ENCODE results near the gene RANBP1. TPM values are rescaled to one million over a fixed set of nuclear protein-coding genes. Genes with fewer than 3 reads are reported as not detected.

Gene RANBP1
- total and polyA plus RNA-seq, 12 donors, result 31.8 to 71.7 (median 39.0) TPM

- Histone ChIP-seq H3K36me3 (peaks cover 14 to 98% (median 50%) of the 10 kb centered on the region in 9 donors), H3K27ac (no peak overlapping the region), H3K4me1 (peaks cover 0 to under 1% (median 0%) of the 10 kb centered on the region in 9 donors), H3K27me3 (no peaks in the 10 kb centered on the region), H3K9me3 (no peaks in the 10 kb centered on the region), H3K4me3 (no peak overlapping the region)
- intact Hi-C loops (cut with DNase I), result no loop called here
- no peak for TF ChIP-seq CTCF (IDR thresholded peaks at IDR 0.05)
- no peak for ATAC-seq
- DNase-seq, result no peak
- WGBS, 2 donors, result 87 to 88% methylated on average over 20 of the region's 20 CpGs
Measured at GRCh38 chr22:20106205-20106848, 9.6 kb upstream of the RANBP1 start.

DNA sequence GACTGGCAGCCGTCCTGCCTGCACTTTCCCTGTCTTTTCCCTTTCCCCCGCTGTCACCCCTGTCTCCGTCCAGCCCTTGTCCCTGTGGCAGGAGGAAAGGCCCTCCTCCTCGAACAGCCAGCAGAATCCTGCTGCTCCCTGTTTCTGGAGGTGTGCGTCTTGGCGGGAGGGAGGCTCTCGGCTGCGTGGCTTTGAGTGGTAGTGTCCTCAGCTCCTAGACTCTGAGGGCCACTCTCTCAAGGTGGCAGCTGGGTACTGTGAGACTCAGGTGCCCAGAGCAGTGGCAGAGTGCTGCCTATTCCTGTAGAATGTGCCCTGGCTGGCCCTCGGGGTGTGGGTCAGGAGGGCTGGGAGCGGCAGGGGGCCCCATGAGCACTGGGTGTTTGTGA lies 9.1 kb upstream of the RANBP1 start:
- Histone ChIP-seq H3K9me3 (no peaks in the 10 kb centered on the region), H3K27me3 (no peaks in the 10 kb centered on the region), H3K4me1 (peaks cover 0 to 6% (median 1%) of the 10 kb centered on the region in 9 donors), H3K36me3 (peaks cover 14 to 98% (median 50%) of the 10 kb centered on the region in 9 donors), H3K4me3 (no peak overlapping the region), H3K27ac (no peak overlapping the region)
- DNase-seq (peak in 1 of 2 donors; percentile 3), ATAC-seq (no peak)
- intact Hi-C loops (cut with DNase I), result no loop called here
- 94% methylated on average over 10 of the region's 10 CpGs for WGBS, 2 donors
- no peak for TF ChIP-seq CTCF (IDR thresholded peaks at IDR 0.05)

DNA sequence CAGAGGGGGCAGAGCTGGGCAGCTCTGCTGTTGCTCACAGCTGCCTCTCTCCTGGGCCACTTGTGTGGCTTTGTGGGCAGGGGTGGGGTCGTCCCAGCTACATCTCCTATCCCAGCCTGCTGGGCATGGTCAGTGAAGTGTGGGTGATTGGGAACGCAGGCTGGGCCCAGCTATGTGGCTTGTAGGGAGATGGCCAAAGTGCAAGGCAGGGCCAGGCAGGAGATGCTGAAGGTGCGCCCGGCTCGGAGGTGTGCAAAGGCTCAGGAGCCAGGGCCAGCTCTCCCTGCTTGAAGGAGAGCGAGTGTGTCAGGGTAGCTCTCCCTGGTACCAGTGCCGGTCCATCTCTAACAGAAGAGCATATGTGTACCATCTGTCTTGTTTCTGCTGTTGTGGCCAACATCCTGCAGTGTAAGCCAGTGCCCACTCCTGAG lies 8.4 kb upstream of the RANBP1 start:
- no peak overlapping the region for H3K27ac ChIP-seq
- H3K36me3 ChIP-seq, result peaks cover 14 to 98% (median 50%) of the 10 kb centered on the region in 9 donors
- intact Hi-C loops (cut with DNase I), result no loop called here
- no peaks in the 10 kb centered on the region for H3K9me3 ChIP-seq
- H3K4me1 ChIP-seq, result peaks cover 0 to 12% (median 6%) of the 10 kb centered on the region in 9 donors
- H3K27me3 ChIP-seq, result no peaks in the 10 kb centered on the region
- no peak overlapping the region for H3K4me3 ChIP-seq
- ATAC-seq (no peak), DNase-seq (peak in 1 of 2 donors; percentile 6)
- no peak for TF ChIP-seq CTCF (IDR thresholded peaks at IDR 0.05)
- 91 to 96% methylated on average over 7 of the region's 7 CpGs for WGBS, 2 donors

- no peak for ATAC-seq
- H3K27ac ChIP-seq, result no peak overlapping the region
- 83 to 85% methylated on average over 13 of the region's 13 CpGs for WGBS, 2 donors
- H3K27me3 ChIP-seq, result no peaks in the 10 kb centered on the region
- H3K36me3 ChIP-seq, result peaks cover 14 to 98% (median 55%) of the 10 kb centered on the region in 9 donors
- peaks cover 0 to 15% (median 7%) of the 10 kb centered on the region in 9 donors for H3K4me1 ChIP-seq
- intact Hi-C loops (cut with DNase I), result no loop called here
- no peak overlapping the region for H3K4me3 ChIP-seq
- TF ChIP-seq CTCF (IDR thresholded peaks at IDR 0.05), result no peak
- H3K9me3 ChIP-seq, result no peaks in the 10 kb centered on the region
- DNase-seq, result peak in 1 of 2 donors; percentile 6
Measured at GRCh38 chr22:20107951-20108756, 7.8 kb upstream of the RANBP1 start.

All from heart right ventricle (tissue), 16 donors.